Effector memory CD4-positive, alpha-beta T cell (primary cell): ENCODE results near the gene FAF2.
"Not testable (repeated sequence)": the region's sequence is repeated elsewhere in the genome, so short reads cannot be mapped to it uniquely, and the experiment has no call there.

Experiments
- DNase-seq, 3 donors: peaks; one replicate each; pipeline ENCODE4 v3.0.0-alpha.2; 2020
- H3K27ac ChIP-seq: 2 replicates; pipeline ENCODE4 v1.7.0; 2013; ENCODE audit warnings: mild to moderate bottlenecking, low read length, moderate library complexity; ENCODE audit not compliant: insufficient read depth, poor library complexity, severe bottlenecking
- H3K27me3 ChIP-seq: replicated peaks from 2 replicates; pipeline ENCODE4 v1.7.0; 2013; ENCODE audit warnings: mild to moderate bottlenecking, low read length; ENCODE audit not compliant: insufficient read depth, control insufficient read depth, poor library complexity, severe bottlenecking
- H3K36me3 ChIP-seq: 2 replicates; pipeline ENCODE4 v1.7.0; 2013; ENCODE audit warnings: mild to moderate bottlenecking, low read length, moderate library complexity; ENCODE audit not compliant: control insufficient read depth, insufficient read depth
- H3K4me1 ChIP-seq: 2 replicates; pipeline ENCODE4 v1.7.0; 2013; ENCODE audit warnings: low read length, mild to moderate bottlenecking; ENCODE audit not compliant: control insufficient read depth, insufficient read depth, poor library complexity, severe bottlenecking
- H3K4me3 ChIP-seq: 2 replicates; pipeline ENCODE4 v1.7.0; 2013; ENCODE audit warnings: low read length, low read depth, mild to moderate bottlenecking; ENCODE audit not compliant: insufficient read depth, poor library complexity, severe bottlenecking
- H3K9me3 ChIP-seq: 2 replicates; pipeline ENCODE4 v1.7.0; 2013; ENCODE audit warnings: mild to moderate bottlenecking, low read length, moderate library complexity; ENCODE audit not compliant: control insufficient read depth

FAF2 gene

GRCh38 chr5:176474476-176474875, 26.3 kb downstream of the FAF2 start:
- H3K9me3 ChIP-seq, result no peaks in the 10 kb centered on the region
- H3K27ac ChIP-seq, result no peak overlapping the region
- no peaks in the 10 kb centered on the region for H3K27me3 ChIP-seq
- no peaks in the 10 kb centered on the region for H3K4me1 ChIP-seq
- DNase-seq, result no peak
- H3K36me3 ChIP-seq, result no peaks in the 10 kb centered on the region
- no peak overlapping the region for H3K4me3 ChIP-seq

GRCh38 chr5:176481711-176482110, 33.5 kb downstream of the FAF2 start:
- Histone ChIP-seq H3K4me3 (no peak overlapping the region), H3K27ac (no peak overlapping the region), H3K36me3 (peaks cover 4% of the 10 kb centered on the region), H3K4me1 (no peaks in the 10 kb centered on the region), H3K9me3 (no peaks in the 10 kb centered on the region), H3K27me3 (no peaks in the 10 kb centered on the region)
- DNase-seq, result no peak

GRCh38 chr5:176485176-176485575, 37.0 kb downstream of the FAF2 start:
- Histone ChIP-seq H3K27me3 (no peaks in the 10 kb centered on the region), H3K4me1 (peaks cover 12% of the 10 kb centered on the region), H3K9me3 (no peaks in the 10 kb centered on the region), H3K27ac (no peak overlapping the region), H3K36me3 (peaks cover 5% of the 10 kb centered on the region), H3K4me3 (no peak overlapping the region)
- no peak for DNase-seq

- H3K4me3 ChIP-seq, result no peak overlapping the region
- H3K4me1 ChIP-seq, result peaks cover 12% of the 10 kb centered on the region
- H3K9me3 ChIP-seq, result no peaks in the 10 kb centered on the region
- H3K36me3 ChIP-seq, result peaks cover 12% of the 10 kb centered on the region
- no peak overlapping the region for H3K27ac ChIP-seq
- H3K27me3 ChIP-seq, result no peaks in the 10 kb centered on the region
- no peak for DNase-seq
These were observed 38.1 kb downstream of the FAF2 start for GRCh38 chr5:176486189-176486757.

- H3K36me3 ChIP-seq, result peaks cover 16% of the 10 kb centered on the region
- H3K4me3 ChIP-seq, result not testable (repeated sequence)
These were observed 39.0 kb downstream of the FAF2 start for GRCh38 chr5:176487160-176487559.

GRCh38 chr5:176489077-176489476, 40.9 kb downstream of the FAF2 start:
- Histone ChIP-seq H3K4me3 (no peak overlapping the region), H3K27me3 (no peaks in the 10 kb centered on the region), H3K36me3 (peaks cover 36% of the 10 kb centered on the region), H3K9me3 (no peaks in the 10 kb centered on the region), H3K27ac (no peak overlapping the region), H3K4me1 (peaks cover 12% of the 10 kb centered on the region)
- DNase-seq, result no peak

More at GRCh38 chr5:176487160-176487559, 39.0 kb downstream of the FAF2 start:
- not testable (repeated sequence) for H3K27me3 ChIP-seq, DNase-seq, H3K9me3 ChIP-seq, H3K27ac ChIP-seq
- H3K4me1 ChIP-seq, result peaks cover 12% of the 10 kb centered on the region

- Histone ChIP-seq H3K27me3 (no peaks in the 10 kb centered on the region), H3K27ac (no peak overlapping the region), H3K36me3 (peaks cover 46% of the 10 kb centered on the region), H3K4me1 (peaks cover 12% of the 10 kb centered on the region), H3K4me3 (no peak overlapping the region), H3K9me3 (no peaks in the 10 kb centered on the region)
- DNase-seq, result no peak
These were observed 42.1 kb downstream of the FAF2 start for GRCh38 chr5:176490301-176490700.

GRCh38 chr5:176491101-176491502, 42.9 kb downstream of the FAF2 start:
- Histone ChIP-seq H3K36me3 (peaks cover 53% of the 10 kb centered on the region), H3K9me3 (no peaks in the 10 kb centered on the region), H3K4me1 (peaks cover 12% of the 10 kb centered on the region), H3K4me3 (no peak overlapping the region), H3K27ac (no peak overlapping the region), H3K27me3 (no peaks in the 10 kb centered on the region)
- DNase-seq, result no peak

- peaks cover 56% of the 10 kb centered on the region for H3K36me3 ChIP-seq
- H3K4me3 ChIP-seq, result no peak overlapping the region
- no peaks in the 10 kb centered on the region for H3K9me3 ChIP-seq
- no peak overlapping the region for H3K27ac ChIP-seq
- no peaks in the 10 kb centered on the region for H3K27me3 ChIP-seq
- peaks cover 12% of the 10 kb centered on the region for H3K4me1 ChIP-seq
- DNase-seq, result no peak
These were observed 43.7 kb downstream of the FAF2 start for GRCh38 chr5:176491901-176492300.

GRCh38 chr5:176492431-176492830, 44.2 kb downstream of the FAF2 start:
- H3K4me3 ChIP-seq, result no peak overlapping the region
- DNase-seq, result no peak
- peaks cover 61% of the 10 kb centered on the region for H3K36me3 ChIP-seq
- H3K9me3 ChIP-seq, result no peaks in the 10 kb centered on the region
- H3K4me1 ChIP-seq, result peaks cover 12% of the 10 kb centered on the region
- H3K27ac ChIP-seq, result no peak overlapping the region
- H3K27me3 ChIP-seq, result no peaks in the 10 kb centered on the region
